Ovary (tissue), 3 donors: ENCODE measurements around the gene SWAP70.

Experiments used
- CTCF ChIP-seq, 3 donors: fragments of 450-650 bp in 2 of 3; fragments of 200-600 bp in 1 of 3; IDR thresholded peaks; one replicate each; pipeline versions ENCODE4 v1.5.1 to v1.8.0; 2016 to 2022; ENCODE audit warnings: antibody characterized with exemption in 3 of 3, mild to moderate bottlenecking in 1 of 3
- EP300 ChIP-seq: sonication (generic); formaldehyde crosslinking; IDR thresholded peaks from one replicate; pipeline ENCODE4 v1.6.1; 2017; ENCODE audit warnings: antibody characterized with exemption
- POLR2A ChIP-seq: fragments of 450-650 bp; IDR thresholded peaks from one replicate; pipeline ENCODE4 v1.6.1; 2017; ENCODE audit warnings: antibody characterized with exemption, mild to moderate bottlenecking, moderate library complexity
- donor health status: DM: no; HTN: no; CAD: no.

DNA sequence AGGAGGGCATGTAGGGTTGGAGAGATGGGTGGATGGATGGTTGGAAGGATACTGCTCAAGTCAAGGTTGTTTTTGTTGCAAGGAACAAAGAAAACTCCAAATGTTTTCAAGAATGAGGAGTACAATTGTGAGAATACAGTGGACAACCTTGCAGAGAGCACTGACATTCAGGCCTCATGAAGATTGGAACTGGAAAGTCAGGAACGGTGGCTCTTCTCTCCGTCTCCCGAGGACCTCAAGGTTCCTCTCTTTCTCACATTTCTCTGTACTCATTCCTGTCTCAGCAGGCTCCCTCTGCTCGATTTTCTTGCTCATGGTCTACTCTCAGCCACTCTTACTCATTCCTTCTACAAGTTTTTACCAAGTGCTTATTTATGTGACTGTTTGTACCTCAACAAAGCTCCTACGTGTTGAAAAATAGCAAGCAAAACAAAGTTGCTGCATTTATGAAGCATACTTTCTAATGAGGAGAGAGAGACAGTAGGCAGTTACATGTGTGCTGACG is 97.6 kb downstream of the SWAP70 start:
- TF ChIP-seq CTCF (IDR thresholded peaks at IDR 0.05), result no peak
- no peak for TF ChIP-seq POLR2A
- no peak for TF ChIP-seq EP300
